HEK293 (cell line): ENCODE measurements around the gene FLNA.
A peak's percentile ranks its signal among the peaks of the same experiment; 100 is the strongest.

Source experiments
- FEZF1 ChIP-seq: fragments of 450-650 bp; formaldehyde crosslinking; IDR thresholded peaks from 2 replicates; pipeline ENCODE4 v1.5.1; 2016; ENCODE audit warnings: missing biosample characterization, missing genetic modification characterization
- GFI1B ChIP-seq: fragments of 450-650 bp; formaldehyde crosslinking; IDR thresholded peaks from 2 replicates; pipeline ENCODE4 v1.5.1; 2016; ENCODE audit warnings: missing biosample characterization, missing genetic modification characterization
- GLIS2 ChIP-seq: fragments of 450-650 bp; formaldehyde crosslinking; IDR thresholded peaks from 2 replicates; pipeline ENCODE4 v1.5.1; 2016; ENCODE audit warnings: missing biosample characterization, missing genetic modification characterization
- HOXD13 ChIP-seq: sonication (generic); formaldehyde crosslinking; IDR thresholded peaks from 2 replicates; pipeline ENCODE4 v1.8.0; 2022; ENCODE audit warnings: missing genetic modification reagents, borderline replicate concordance
- MEIS1 ChIP-seq: sonication (generic); formaldehyde crosslinking; IDR thresholded peaks from 2 replicates; pipeline ENCODE4 v1.8.1; 2022; ENCODE audit warnings: missing genetic modification reagents, mild to moderate bottlenecking, borderline replicate concordance
- MZF1 ChIP-seq: fragments of 450-650 bp; formaldehyde crosslinking; IDR thresholded peaks from 2 replicates; pipeline ENCODE4 v1.5.1; 2017; ENCODE audit warnings: missing biosample characterization, missing genetic modification characterization, borderline replicate concordance
- SCRT1 ChIP-seq: fragments of 450-650 bp; formaldehyde crosslinking; IDR thresholded peaks from 2 replicates; pipeline ENCODE4 v1.5.1; 2016; ENCODE audit warnings: missing biosample characterization, missing genetic modification characterization, borderline replicate concordance
- TSHZ1 ChIP-seq: fragments of 450-650 bp; formaldehyde crosslinking; IDR thresholded peaks from 2 replicates; pipeline ENCODE4 v1.5.1; 2016; ENCODE audit warnings: missing biosample characterization, missing genetic modification characterization, borderline replicate concordance
- YY1 ChIP-seq: fragments of 450-650 bp; formaldehyde crosslinking; IDR thresholded peaks from 2 replicates; pipeline ENCODE4 v1.5.1; 2018; ENCODE audit warnings: missing biosample characterization, missing genetic modification characterization
- ZBTB1 ChIP-seq: fragments of 450-650 bp; formaldehyde crosslinking; IDR thresholded peaks from 2 replicates; pipeline ENCODE4 v1.5.1; 2016; ENCODE audit warnings: missing biosample characterization, missing genetic modification characterization
- ZFP69B ChIP-seq: fragments of 450-650 bp; formaldehyde crosslinking; IDR thresholded peaks from 2 replicates; pipeline ENCODE4 v1.5.1; 2016; ENCODE audit warnings: missing biosample characterization, missing genetic modification characterization
- ZNF121 ChIP-seq: fragments of 450-650 bp; formaldehyde crosslinking; IDR thresholded peaks from 2 replicates; pipeline ENCODE4 v1.5.1; 2016; ENCODE audit warnings: missing biosample characterization, missing genetic modification characterization
- ZNF148 ChIP-seq: fragments of 450-650 bp; formaldehyde crosslinking; IDR thresholded peaks from 2 replicates; pipeline ENCODE4 v1.5.0; 2017; ENCODE audit warnings: missing biosample characterization, missing genetic modification characterization, borderline replicate concordance
- ZNF248 ChIP-seq: fragments of 450-650 bp; formaldehyde crosslinking; IDR thresholded peaks from 2 replicates; pipeline ENCODE4 v1.5.1; 2017; ENCODE audit warnings: missing biosample characterization, missing genetic modification characterization
- ZNF302 ChIP-seq: fragments of 450-650 bp; formaldehyde crosslinking; IDR thresholded peaks from 2 replicates; pipeline ENCODE4 v1.5.1; 2016; ENCODE audit warnings: missing biosample characterization, missing genetic modification characterization, low read depth
- ZNF37A ChIP-seq: fragments of 450-650 bp; IDR thresholded peaks from 2 replicates; pipeline ENCODE4 v1.5.1; 2018; ENCODE audit warnings: missing biosample characterization, missing genetic modification characterization
- ZNF391 ChIP-seq: fragments of 450-650 bp; formaldehyde crosslinking; IDR thresholded peaks from 2 replicates; pipeline ENCODE4 v1.5.1; 2016; ENCODE audit warnings: low read depth, missing biosample characterization, missing genetic modification characterization, borderline replicate concordance
- ZNF501 ChIP-seq: fragments of 450-650 bp; formaldehyde crosslinking; IDR thresholded peaks from 2 replicates; pipeline ENCODE4 v1.5.1; 2016; ENCODE audit warnings: missing biosample characterization, missing genetic modification characterization
- ZNF529 ChIP-seq: fragments of 450-650 bp; formaldehyde crosslinking; IDR thresholded peaks from 2 replicates; pipeline ENCODE4 v1.5.1; 2017; ENCODE audit warnings: missing genetic modification characterization, missing biosample characterization; ENCODE audit not compliant: insufficient replicate concordance
- ZNF571 ChIP-seq: fragments of 450-650 bp; formaldehyde crosslinking; IDR thresholded peaks from 2 replicates; pipeline ENCODE4 v1.5.0; 2017; ENCODE audit warnings: missing biosample characterization, missing genetic modification characterization
- ZNF626 ChIP-seq: fragments of 450-650 bp; sonication (Bioruptor Pico); formaldehyde crosslinking; IDR thresholded peaks from 2 replicates; pipeline ENCODE4 v1.5.1; 2018; ENCODE audit warnings: missing biosample characterization, missing genetic modification characterization, inconsistent platforms
- ZNF645 ChIP-seq: fragments of 450-650 bp; formaldehyde crosslinking; IDR thresholded peaks from 2 replicates; pipeline ENCODE4; 2016; ENCODE audit warnings: missing biosample characterization, missing genetic modification characterization
- ZNF660 ChIP-seq: fragments of 450-650 bp; IDR thresholded peaks from 2 replicates; pipeline ENCODE4 v1.5.1; 2018; ENCODE audit warnings: missing biosample characterization, mild to moderate bottlenecking, missing genetic modification characterization
- ZNF670 ChIP-seq: fragments of 450-650 bp; formaldehyde crosslinking; IDR thresholded peaks from 2 replicates; pipeline ENCODE4 v1.5.1; 2016; ENCODE audit warnings: missing biosample characterization, missing genetic modification characterization, low read depth
- ZNF707 ChIP-seq: fragments of 450-650 bp; formaldehyde crosslinking; IDR thresholded peaks from 2 replicates; pipeline ENCODE4 v1.5.1; 2016; ENCODE audit warnings: missing biosample characterization, missing genetic modification characterization
- ZNF747 ChIP-seq: fragments of 450-650 bp; formaldehyde crosslinking; IDR thresholded peaks from 2 replicates; pipeline ENCODE4 v1.5.1; 2016; ENCODE audit warnings: missing biosample characterization, missing genetic modification characterization
- ZNF785 ChIP-seq: fragments of 450-650 bp; formaldehyde crosslinking; IDR thresholded peaks from 2 replicates; pipeline ENCODE4 v1.5.1; 2016; ENCODE audit warnings: missing biosample characterization, missing genetic modification characterization
- ZNF791 ChIP-seq: fragments of 450-650 bp; formaldehyde crosslinking; IDR thresholded peaks from 2 replicates; pipeline ENCODE4 v1.5.1; 2016; ENCODE audit warnings: missing biosample characterization, missing genetic modification characterization
- ZNF837 ChIP-seq: fragments of 450-650 bp; formaldehyde crosslinking; IDR thresholded peaks from 2 replicates; pipeline ENCODE4 v1.5.1; 2016; ENCODE audit warnings: missing biosample characterization, missing genetic modification characterization
- TF ChIP-seq, protein P1 (sequence below): fragments of 450-650 bp; formaldehyde crosslinking; IDR thresholded peaks from 2 replicates; pipeline ENCODE4 v1.5.1; 2016; ENCODE audit warnings: missing biosample characterization, missing genetic modification characterization
- TF ChIP-seq, protein P2 (sequence below): fragments of 450-650 bp; formaldehyde crosslinking; IDR thresholded peaks from 2 replicates; pipeline ENCODE4 v1.5.1; 2016; ENCODE audit warnings: missing biosample characterization, missing genetic modification characterization

Gene FLNA

GRCh38 chrX:154397888-154398667 is 23.6 kb upstream of the FLNA start, which contains the start of gene RPL10 (continued):
- TF ChIP-seq TSHZ1 (tag by site-specific recombination) (no peak), ZNF645 (tag by site-specific recombination) (0 out of 2 replicates have a peak, but pooled peaks have one; percentile 58), ZNF501 (peak; percentile 67), ZNF248 (tag by site-specific recombination) (no peak), YY1 (tag by site-specific recombination) (peak; percentile 70; the same call in 1 of the 2 replicates), ZNF837 (tag by site-specific recombination) (peak; percentile 78; the same call in 1 of the 2 replicates), ZNF121 (tag by site-specific recombination) (no peak), ZNF37A (tag by site-specific recombination) (no peak), ZNF571 (tag by site-specific recombination) (no peak), MEIS1 (no peak), ZBTB1 (tag by site-specific recombination) (no peak), ZFP69B (tag by site-specific recombination) (no peak), ZNF747 (no peak), FEZF1 (tag by site-specific recombination) (no peak), ZNF785 (tag by site-specific recombination) (no peak), ZNF391 (tag by site-specific recombination) (peak; percentile 90), ZNF148 (no peak), ZNF660 (tag by site-specific recombination) (peak; percentile 12; the same call in 1 of the 2 replicates), ZNF529 (no peak), ZNF791 (tag by site-specific recombination) (no peak), ZNF302 (no peak), ZNF670 (tag by site-specific recombination) (no peak), ZNF707 (tag by site-specific recombination) (no peak), GLIS2 (tag by site-specific recombination) (no peak), MZF1 (tag by site-specific recombination) (no peak), HOXD13 (CRISPR knock-in tag) (no peak), GFI1B (tag by site-specific recombination) (peak; percentile 67; the same call in 1 of the 2 replicates), ZNF626 (tag by site-specific recombination) (no peak), SCRT1 (tag by site-specific recombination) (no peak)
- TF ChIP-seq, protein P1, sequence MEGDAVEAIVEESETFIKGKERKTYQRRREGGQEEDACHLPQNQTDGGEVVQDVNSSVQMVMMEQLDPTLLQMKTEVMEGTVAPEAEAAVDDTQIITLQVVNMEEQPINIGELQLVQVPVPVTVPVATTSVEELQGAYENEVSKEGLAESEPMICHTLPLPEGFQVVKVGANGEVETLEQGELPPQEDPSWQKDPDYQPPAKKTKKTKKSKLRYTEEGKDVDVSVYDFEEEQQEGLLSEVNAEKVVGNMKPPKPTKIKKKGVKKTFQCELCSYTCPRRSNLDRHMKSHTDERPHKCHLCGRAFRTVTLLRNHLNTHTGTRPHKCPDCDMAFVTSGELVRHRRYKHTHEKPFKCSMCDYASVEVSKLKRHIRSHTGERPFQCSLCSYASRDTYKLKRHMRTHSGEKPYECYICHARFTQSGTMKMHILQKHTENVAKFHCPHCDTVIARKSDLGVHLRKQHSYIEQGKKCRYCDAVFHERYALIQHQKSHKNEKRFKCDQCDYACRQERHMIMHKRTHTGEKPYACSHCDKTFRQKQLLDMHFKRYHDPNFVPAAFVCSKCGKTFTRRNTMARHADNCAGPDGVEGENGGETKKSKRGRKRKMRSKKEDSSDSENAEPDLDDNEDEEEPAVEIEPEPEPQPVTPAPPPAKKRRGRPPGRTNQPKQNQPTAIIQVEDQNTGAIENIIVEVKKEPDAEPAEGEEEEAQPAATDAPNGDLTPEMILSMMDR (tag by site-specific recombination): no peak
- TF ChIP-seq, protein P2, sequence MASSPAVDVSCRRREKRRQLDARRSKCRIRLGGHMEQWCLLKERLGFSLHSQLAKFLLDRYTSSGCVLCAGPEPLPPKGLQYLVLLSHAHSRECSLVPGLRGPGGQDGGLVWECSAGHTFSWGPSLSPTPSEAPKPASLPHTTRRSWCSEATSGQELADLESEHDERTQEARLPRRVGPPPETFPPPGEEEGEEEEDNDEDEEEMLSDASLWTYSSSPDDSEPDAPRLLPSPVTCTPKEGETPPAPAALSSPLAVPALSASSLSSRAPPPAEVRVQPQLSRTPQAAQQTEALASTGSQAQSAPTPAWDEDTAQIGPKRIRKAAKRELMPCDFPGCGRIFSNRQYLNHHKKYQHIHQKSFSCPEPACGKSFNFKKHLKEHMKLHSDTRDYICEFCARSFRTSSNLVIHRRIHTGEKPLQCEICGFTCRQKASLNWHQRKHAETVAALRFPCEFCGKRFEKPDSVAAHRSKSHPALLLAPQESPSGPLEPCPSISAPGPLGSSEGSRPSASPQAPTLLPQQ (tag by site-specific recombination): no peak; the same call in 1 of the 2 replicates
